HG02870 (cell line): Measurements from ENCODE around the gene PRKG1.
"Not testable (repeated sequence)": the region's sequence is repeated elsewhere in the genome, so short reads cannot be mapped to it uniquely, and the experiment has no call there.

Experiments used
- ATAC-seq: cut with Tn5 transposase; IDR thresholded peaks from one replicate; pipeline ENCODE4 v1.9.1; 2021; ENCODE audit warnings: mild to moderate bottlenecking, moderate library complexity; ENCODE audit not compliant: unreplicated experiment

The PRKG1 gene

GRCh38 chr10:51406581-51406980, 332.3 kb downstream of the PRKG1 start:
- no peak for ATAC-seq

- no peak for ATAC-seq
Measured at GRCh38 chr10:51416494-51416893, 342.2 kb downstream of the PRKG1 start.

- no peak for ATAC-seq
Measured at GRCh38 chr10:51419196-51420093, 345.2 kb downstream of the PRKG1 start.

- no peak for ATAC-seq
Measured at GRCh38 chr10:51421853-51422252, 347.6 kb downstream of the PRKG1 start.

GRCh38 chr10:51422311-51423120, 348.2 kb downstream of the PRKG1 start:
- peak; percentile 84 for ATAC-seq

GRCh38 chr10:51423121-51423452, 348.8 kb downstream of the PRKG1 start:
- no peak for ATAC-seq

- no peak for ATAC-seq
Measured at GRCh38 chr10:51425431-51425830, 351.1 kb downstream of the PRKG1 start.

- no peak for ATAC-seq
Measured at GRCh38 chr10:51427758-51428157, 353.5 kb downstream of the PRKG1 start.

- no peak for ATAC-seq
Measured at GRCh38 chr10:51430506-51430905, 356.2 kb downstream of the PRKG1 start.

GRCh38 chr10:51433949-51434475, 359.7 kb downstream of the PRKG1 start:
- no peak for ATAC-seq

GRCh38 chr10:51436805-51437204, 362.5 kb downstream of the PRKG1 start:
- no peak for ATAC-seq

- ATAC-seq: no peak
Measured at GRCh38 chr10:51439645-51440044, 365.4 kb downstream of the PRKG1 start.

- no peak for ATAC-seq
Measured at GRCh38 chr10:51445588-51445987, 371.3 kb downstream of the PRKG1 start.

- no peak for ATAC-seq
Measured at GRCh38 chr10:51447119-51447518, 372.8 kb downstream of the PRKG1 start.

- not testable (repeated sequence) for ATAC-seq
Measured at GRCh38 chr10:51455762-51456161, 381.5 kb downstream of the PRKG1 start.

- no peak for ATAC-seq
Measured at GRCh38 chr10:51459476-51459875, 385.2 kb downstream of the PRKG1 start.

- no peak for ATAC-seq
Measured at GRCh38 chr10:51462076-51462779, 387.9 kb downstream of the PRKG1 start.

GRCh38 chr10:51468424-51468823, 394.1 kb downstream of the PRKG1 start:
- ATAC-seq: no peak

GRCh38 chr10:51469686-51470085, 395.4 kb downstream of the PRKG1 start:
- no peak for ATAC-seq

GRCh38 chr10:51471271-51471670, 397.0 kb downstream of the PRKG1 start:
- no peak for ATAC-seq

GRCh38 chr10:51472154-51472553, 397.9 kb downstream of the PRKG1 start:
- ATAC-seq: no peak
